GM12864 (cell line): Measurements from ENCODE around the gene MLX.
A peak's percentile ranks its signal among the peaks of the same experiment; 100 is the strongest.
"Not testable (repeated sequence)": the region's sequence is repeated elsewhere in the genome, so short reads cannot be mapped to it uniquely, and the experiment has no call there.

Source experiments
- DNase-seq: peaks from one replicate; pipeline ENCODE4 v3.0.0-alpha.2; 2011; ENCODE audit warnings: low read depth
- H3K4me3 ChIP-seq: 2 replicates; pipeline ENCODE4 v1.5.1; 2011; ENCODE audit warnings: mild to moderate bottlenecking, low read depth, low read length, control low read depth
- TF ChIP-seq, protein P1 (sequence below): IDR thresholded peaks from 2 replicates; pipeline ENCODE4 v1.5.1; 2011; ENCODE audit warnings: low read depth, mild to moderate bottlenecking, moderate library complexity, low read length, control low read depth, inconsistent platforms; ENCODE audit errors: missing control alignments

MLX gene

DNA sequence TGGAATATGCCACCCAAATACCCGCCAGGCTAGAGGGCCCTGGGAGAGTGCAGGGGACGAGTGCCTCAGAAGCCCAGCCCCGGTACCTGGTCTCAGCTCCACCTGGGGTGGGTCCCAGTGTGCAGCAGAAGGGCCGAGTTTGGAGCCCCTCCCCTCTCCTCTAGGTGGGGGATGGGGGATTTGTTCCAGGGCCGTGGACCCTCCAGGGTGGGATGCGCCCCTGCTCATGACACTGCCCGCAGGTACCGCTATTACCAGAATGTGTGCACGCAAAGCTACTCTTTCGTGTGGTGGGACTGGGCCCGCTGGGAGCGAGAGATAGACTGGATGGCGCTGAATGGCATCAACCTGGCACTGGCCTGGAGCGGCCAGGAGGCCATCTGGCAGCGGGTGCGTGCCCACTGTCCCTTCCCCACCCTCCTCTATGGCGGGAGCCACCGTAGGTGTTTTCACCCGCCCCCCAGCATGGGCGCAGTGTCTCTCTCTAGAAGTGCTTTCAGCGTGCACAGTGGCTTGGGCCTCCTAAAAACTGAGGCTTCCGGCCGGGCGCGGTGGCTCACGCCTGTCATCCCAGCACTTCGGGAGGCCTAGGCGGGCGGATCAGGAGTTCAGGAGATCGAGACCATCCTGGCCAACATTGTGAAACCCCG is 29.6 kb upstream of the MLX start:
- no peak for DNase-seq
- TF ChIP-seq, protein P1, sequence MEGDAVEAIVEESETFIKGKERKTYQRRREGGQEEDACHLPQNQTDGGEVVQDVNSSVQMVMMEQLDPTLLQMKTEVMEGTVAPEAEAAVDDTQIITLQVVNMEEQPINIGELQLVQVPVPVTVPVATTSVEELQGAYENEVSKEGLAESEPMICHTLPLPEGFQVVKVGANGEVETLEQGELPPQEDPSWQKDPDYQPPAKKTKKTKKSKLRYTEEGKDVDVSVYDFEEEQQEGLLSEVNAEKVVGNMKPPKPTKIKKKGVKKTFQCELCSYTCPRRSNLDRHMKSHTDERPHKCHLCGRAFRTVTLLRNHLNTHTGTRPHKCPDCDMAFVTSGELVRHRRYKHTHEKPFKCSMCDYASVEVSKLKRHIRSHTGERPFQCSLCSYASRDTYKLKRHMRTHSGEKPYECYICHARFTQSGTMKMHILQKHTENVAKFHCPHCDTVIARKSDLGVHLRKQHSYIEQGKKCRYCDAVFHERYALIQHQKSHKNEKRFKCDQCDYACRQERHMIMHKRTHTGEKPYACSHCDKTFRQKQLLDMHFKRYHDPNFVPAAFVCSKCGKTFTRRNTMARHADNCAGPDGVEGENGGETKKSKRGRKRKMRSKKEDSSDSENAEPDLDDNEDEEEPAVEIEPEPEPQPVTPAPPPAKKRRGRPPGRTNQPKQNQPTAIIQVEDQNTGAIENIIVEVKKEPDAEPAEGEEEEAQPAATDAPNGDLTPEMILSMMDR = no peak
- peak overlapping the region; percentile 60 for H3K4me3 ChIP-seq

DNA sequence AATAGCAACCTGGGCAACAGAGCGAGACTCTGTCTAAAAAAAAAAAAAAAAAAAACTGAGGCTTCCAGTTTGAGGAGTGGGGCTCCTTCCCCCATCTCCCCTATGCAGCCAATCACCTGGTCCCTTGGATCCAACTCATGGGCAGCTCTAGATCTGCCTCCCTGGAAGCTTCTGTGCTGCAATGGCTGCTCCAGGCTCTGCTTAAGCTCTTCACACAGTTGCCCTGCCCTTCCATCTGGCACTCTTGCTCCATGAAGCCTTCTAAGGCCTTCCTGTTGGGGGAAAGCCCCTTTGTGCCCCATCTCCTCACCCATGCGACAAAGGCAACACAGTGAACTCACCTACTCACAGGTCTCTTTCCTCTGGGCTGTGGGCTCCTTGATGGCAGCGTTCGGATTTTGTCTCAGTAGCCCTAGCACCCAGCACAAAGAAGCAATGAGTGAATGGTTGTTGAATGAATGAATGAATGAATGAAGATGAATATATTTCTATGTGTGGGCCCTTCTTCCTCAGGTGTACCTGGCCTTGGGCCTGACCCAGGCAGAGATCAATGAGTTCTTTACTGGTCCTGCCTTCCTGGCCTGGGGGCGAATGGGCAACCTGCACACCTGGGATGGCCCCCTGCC is 29.0 kb upstream of the MLX start:
- DNase-seq = no peak
- H3K4me3 ChIP-seq = no peak overlapping the region
- TF ChIP-seq, protein P1 = no peak

DNA sequence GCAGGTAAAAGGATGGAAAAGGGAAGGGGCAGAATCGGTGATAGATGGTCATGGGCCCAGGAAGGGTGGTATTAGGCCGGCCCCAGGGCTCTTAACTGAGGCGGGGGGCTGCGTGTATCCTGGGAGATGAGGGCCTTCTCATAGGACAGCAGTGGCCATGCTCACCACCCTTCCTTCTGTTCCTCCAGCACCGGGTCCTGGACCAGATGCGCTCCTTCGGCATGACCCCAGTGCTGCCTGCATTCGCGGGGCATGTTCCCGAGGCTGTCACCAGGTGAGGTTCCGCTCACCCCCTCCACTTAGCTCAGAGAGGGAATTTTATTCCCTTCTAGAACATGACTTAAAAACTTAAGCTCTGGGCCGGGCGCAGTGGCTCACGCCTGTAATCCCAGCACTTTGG is 28.4 kb upstream of the MLX start:
- no peak for DNase-seq
- H3K4me3 ChIP-seq = no peak overlapping the region
- TF ChIP-seq, protein P1 = no peak

DNA sequence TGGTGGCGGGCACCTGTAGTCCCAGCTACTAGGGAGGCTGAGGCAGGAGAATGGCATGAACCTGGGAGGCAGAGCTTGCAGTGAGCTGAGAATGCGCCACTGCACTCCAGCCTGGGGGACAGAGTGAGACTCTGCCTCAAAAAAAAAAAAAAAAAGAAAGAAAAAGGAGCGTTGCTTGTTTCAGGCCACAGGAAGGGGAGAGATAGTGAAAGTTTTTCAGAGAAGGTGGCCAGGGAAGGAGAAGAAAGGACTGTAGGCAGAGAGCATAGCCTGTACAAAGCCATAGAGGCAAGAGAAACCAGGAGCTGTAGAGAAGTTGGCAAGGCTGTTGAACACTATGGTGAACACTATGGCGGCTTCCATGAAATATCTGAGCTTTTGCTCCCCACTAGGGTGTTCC is 26.3 kb upstream of the MLX start:
- H3K4me3 ChIP-seq, DNase-seq: not testable (repeated sequence)

DNA sequence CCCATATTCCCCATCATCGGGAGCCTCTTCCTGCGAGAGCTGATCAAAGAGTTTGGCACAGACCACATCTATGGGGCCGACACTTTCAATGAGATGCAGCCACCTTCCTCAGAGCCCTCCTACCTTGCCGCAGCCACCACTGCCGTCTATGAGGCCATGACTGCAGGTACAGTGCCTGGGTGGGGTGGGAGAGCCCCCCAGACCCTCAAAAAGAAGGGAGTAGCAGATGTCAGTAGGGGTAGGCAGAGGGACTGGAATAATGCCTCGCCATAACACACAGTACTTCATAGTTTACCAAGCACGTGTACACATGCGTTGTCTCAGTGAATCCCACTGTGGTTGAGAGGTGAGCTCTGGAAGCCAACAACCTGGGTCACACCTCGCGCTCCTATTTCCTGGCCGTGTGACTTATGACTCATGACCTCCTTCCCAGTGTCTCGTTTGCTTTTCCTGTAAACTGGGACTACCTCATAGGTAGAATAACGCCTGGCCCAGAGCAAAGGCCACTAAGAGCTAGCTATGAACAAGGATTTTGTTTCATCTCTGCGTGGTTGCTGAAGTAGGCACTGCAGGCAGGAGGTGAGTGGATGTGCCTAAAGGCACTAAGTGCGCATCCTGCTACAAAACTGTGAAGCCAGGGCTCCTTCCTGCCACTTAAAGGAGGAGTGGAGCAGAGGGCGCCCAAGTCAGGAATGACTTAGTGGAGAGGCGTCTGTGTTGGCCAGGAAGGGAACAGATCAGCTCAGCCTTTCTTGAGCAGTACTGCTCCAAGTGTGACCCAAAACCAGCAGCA is 25.7 kb upstream of the MLX start:
- TF ChIP-seq, protein P1 = no peak
- DNase-seq = no peak
- no peak overlapping the region for H3K4me3 ChIP-seq

DNA sequence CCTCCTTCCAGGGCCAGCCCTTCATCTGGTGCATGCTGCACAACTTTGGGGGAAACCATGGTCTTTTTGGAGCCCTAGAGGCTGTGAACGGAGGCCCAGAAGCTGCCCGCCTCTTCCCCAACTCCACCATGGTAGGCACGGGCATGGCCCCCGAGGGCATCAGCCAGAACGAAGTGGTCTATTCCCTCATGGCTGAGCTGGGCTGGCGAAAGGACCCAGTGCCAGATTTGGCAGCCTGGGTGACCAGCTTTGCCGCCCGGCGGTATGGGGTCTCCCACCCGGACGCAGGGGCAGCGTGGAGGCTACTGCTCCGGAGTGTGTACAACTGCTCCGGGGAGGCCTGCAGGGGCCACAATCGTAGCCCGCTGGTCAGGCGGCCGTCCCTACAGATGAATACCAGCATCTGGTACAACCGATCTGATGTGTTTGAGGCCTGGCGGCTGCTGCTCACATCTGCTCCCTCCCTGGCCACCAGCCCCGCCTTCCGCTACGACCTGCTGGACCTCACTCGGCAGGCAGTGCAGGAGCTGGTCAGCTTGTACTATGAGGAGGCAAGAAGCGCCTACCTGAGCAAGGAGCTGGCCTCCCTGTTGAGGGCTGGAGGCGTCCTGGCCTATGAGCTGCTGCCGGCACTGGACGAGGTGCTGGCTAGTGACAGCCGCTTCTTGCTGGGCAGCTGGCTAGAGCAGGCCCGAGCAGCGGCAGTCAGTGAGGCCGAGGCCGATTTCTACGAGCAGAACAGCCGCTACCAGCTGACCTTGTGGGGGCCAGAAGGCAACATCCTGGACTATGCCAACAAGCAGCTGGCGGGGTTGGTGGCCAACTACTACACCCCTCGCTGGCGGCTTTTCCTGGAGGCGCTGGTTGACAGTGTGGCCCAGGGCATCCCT is 23.5 kb upstream of the MLX start:
- DNase-seq = no peak
- TF ChIP-seq, protein P1 = no peak
- no peak overlapping the region for H3K4me3 ChIP-seq

DNA sequence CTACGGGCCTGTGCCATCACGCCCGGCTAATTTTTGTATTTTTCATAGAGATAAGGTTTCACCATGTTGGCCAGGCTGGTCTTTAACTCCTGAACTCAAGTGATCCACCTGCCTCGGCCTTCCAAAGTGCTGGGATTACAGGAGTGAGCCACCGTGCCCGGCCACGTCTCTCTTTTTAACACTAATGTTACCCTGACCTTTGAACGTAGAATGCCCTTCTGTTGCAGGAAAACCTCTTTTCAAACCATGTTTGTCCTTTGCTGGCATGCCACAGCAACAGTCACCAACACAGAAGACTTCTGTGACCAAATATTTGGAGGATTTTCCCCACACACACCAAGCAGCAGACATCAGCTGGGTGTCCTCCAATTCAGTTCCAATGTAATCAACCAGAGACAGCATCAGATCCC is 22.0 kb upstream of the MLX start:
- DNase-seq = no peak
- TF ChIP-seq, protein P1 = no peak
- no peak overlapping the region for H3K4me3 ChIP-seq

DNA sequence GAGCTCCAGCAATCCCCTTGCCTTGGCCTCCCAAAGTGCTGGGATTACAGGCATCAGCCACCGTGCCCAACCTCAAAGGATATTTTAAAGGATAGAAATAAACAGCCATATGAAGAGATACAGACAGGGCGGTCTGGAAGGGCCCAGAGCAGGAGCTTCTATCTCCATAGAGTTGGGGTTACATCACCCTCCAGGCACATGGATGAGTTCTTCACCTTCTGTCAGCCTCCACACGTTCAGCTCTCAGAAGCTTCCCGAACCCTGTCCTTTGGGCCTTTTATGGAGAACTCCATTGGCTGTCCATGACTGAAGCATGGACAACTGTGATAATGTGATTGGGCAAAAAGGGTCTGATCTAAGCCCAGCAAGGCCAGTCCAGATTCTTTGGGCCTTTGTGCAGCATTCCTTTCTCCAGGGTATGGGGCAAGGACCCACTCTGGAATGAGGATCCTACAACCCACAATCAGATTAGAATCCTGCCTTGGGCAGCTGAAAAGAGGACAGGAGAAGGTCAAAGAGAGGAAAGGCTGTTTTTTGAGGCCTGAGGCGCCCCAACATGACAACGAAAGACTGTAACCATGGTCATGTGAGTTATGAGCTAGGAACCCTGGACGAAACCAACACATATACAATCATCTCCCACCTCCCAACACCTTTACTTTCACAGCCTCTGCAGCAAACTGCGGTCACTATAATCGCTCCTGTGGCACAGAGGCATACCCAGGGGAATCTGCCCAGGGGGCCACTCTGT is 21.0 kb upstream of the MLX start:
- DNase-seq, H3K4me3 ChIP-seq: not testable (repeated sequence)
